ENCODE measurements around the gene SH3PXD2A.

GRCh38 chr10:103677486-103678177 is 177.7 kb downstream of the SH3PXD2A start:
- TF ChIP-seq, protein P1, sequence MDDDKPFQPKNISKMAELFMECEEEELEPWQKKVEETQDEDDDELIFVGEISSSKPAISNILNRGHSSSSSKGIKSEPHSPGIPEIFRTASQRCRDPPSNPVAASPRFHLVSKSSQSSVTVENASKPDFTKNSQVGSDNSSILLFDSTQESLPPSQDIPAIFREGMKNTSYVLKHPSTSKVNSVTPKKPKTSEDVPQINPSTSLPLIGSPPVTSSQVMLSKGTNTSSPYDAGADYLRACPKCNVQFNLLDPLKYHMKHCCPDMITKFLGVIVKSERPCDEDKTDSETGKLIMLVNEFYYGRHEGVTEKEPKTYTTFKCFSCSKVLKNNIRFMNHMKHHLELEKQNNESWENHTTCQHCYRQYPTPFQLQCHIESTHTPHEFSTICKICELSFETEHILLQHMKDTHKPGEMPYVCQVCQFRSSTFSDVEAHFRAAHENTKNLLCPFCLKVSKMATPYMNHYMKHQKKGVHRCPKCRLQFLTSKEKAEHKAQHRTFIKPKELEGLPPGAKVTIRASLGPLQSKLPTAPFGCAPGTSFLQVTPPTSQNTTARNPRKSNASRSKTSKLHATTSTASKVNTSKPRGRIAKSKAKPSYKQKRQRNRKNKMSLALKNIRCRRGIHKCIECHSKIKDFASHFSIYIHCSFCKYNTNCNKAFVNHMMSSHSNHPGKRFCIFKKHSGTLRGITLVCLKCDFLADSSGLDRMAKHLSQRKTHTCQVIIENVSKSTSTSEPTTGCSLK (tag by site-specific recombination; IDR thresholded peaks at IDR 0.05), result no peak
- no peak for TF ChIP-seq ZNF280D (tag by site-specific recombination; IDR thresholded peaks at IDR 0.05)
- TF ChIP-seq, protein P2, sequence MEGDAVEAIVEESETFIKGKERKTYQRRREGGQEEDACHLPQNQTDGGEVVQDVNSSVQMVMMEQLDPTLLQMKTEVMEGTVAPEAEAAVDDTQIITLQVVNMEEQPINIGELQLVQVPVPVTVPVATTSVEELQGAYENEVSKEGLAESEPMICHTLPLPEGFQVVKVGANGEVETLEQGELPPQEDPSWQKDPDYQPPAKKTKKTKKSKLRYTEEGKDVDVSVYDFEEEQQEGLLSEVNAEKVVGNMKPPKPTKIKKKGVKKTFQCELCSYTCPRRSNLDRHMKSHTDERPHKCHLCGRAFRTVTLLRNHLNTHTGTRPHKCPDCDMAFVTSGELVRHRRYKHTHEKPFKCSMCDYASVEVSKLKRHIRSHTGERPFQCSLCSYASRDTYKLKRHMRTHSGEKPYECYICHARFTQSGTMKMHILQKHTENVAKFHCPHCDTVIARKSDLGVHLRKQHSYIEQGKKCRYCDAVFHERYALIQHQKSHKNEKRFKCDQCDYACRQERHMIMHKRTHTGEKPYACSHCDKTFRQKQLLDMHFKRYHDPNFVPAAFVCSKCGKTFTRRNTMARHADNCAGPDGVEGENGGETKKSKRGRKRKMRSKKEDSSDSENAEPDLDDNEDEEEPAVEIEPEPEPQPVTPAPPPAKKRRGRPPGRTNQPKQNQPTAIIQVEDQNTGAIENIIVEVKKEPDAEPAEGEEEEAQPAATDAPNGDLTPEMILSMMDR (tag by site-specific recombination; IDR thresholded peaks at IDR 0.05), result no peak
- no peak for TF ChIP-seq ZNF747 (tag by site-specific recombination; IDR thresholded peaks at IDR 0.05)
- TF ChIP-seq ZNF121 (tag by site-specific recombination; IDR thresholded peaks at IDR 0.05), result no peak
- TF ChIP-seq, protein P3, sequence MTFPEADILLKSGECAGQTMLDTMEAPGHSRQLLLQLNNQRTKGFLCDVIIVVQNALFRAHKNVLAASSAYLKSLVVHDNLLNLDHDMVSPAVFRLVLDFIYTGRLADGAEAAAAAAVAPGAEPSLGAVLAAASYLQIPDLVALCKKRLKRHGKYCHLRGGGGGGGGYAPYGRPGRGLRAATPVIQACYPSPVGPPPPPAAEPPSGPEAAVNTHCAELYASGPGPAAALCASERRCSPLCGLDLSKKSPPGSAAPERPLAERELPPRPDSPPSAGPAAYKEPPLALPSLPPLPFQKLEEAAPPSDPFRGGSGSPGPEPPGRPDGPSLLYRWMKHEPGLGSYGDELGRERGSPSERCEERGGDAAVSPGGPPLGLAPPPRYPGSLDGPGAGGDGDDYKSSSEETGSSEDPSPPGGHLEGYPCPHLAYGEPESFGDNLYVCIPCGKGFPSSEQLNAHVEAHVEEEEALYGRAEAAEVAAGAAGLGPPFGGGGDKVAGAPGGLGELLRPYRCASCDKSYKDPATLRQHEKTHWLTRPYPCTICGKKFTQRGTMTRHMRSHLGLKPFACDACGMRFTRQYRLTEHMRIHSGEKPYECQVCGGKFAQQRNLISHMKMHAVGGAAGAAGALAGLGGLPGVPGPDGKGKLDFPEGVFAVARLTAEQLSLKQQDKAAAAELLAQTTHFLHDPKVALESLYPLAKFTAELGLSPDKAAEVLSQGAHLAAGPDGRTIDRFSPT (tag by site-specific recombination; IDR thresholded peaks at IDR 0.05), result no peak
- TF ChIP-seq ZNF621 (tag by site-specific recombination; IDR thresholded peaks at IDR 0.05), result no peak
- TF ChIP-seq, protein P4, sequence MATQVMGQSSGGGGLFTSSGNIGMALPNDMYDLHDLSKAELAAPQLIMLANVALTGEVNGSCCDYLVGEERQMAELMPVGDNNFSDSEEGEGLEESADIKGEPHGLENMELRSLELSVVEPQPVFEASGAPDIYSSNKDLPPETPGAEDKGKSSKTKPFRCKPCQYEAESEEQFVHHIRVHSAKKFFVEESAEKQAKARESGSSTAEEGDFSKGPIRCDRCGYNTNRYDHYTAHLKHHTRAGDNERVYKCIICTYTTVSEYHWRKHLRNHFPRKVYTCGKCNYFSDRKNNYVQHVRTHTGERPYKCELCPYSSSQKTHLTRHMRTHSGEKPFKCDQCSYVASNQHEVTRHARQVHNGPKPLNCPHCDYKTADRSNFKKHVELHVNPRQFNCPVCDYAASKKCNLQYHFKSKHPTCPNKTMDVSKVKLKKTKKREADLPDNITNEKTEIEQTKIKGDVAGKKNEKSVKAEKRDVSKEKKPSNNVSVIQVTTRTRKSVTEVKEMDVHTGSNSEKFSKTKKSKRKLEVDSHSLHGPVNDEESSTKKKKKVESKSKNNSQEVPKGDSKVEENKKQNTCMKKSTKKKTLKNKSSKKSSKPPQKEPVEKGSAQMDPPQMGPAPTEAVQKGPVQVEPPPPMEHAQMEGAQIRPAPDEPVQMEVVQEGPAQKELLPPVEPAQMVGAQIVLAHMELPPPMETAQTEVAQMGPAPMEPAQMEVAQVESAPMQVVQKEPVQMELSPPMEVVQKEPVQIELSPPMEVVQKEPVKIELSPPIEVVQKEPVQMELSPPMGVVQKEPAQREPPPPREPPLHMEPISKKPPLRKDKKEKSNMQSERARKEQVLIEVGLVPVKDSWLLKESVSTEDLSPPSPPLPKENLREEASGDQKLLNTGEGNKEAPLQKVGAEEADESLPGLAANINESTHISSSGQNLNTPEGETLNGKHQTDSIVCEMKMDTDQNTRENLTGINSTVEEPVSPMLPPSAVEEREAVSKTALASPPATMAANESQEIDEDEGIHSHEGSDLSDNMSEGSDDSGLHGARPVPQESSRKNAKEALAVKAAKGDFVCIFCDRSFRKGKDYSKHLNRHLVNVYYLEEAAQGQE (tag by site-specific recombination; IDR thresholded peaks at IDR 0.05), result no peak
- no peak for TF ChIP-seq YY1 (tag by site-specific recombination; IDR thresholded peaks at IDR 0.05)
- no peak for TF ChIP-seq ZNF24 (tag by site-specific recombination; IDR thresholded peaks at IDR 0.05)
- TF ChIP-seq ZBTB7A (tag by site-specific recombination; IDR thresholded peaks at IDR 0.05; ENCODE audit: low read depth), result no peak
- no peak for TF ChIP-seq TRIM28 (IDR thresholded peaks at IDR 0.05; ENCODE audit: borderline replicate concordance, low read length)
- no peak for TF ChIP-seq ZNF514 (tag by site-specific recombination; IDR thresholded peaks at IDR 0.05)
- TF ChIP-seq, protein P5, sequence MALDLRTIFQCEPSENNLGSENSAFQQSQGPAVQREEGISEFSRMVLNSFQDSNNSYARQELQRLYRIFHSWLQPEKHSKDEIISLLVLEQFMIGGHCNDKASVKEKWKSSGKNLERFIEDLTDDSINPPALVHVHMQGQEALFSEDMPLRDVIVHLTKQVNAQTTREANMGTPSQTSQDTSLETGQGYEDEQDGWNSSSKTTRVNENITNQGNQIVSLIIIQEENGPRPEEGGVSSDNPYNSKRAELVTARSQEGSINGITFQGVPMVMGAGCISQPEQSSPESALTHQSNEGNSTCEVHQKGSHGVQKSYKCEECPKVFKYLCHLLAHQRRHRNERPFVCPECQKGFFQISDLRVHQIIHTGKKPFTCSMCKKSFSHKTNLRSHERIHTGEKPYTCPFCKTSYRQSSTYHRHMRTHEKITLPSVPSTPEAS (tag by site-specific recombination; IDR thresholded peaks at IDR 0.05), result no peak
